MM.1S (cell line): Measurements from ENCODE around the gene TBRG4.
"Not testable (repeated sequence)": the region's sequence is repeated elsewhere in the genome, so short reads cannot be mapped to it uniquely, and the experiment has no call there.

Source experiments
- DNase-seq: peaks from one replicate; pipeline ENCODE4 v3.0.0-alpha.2; 2015
- H2AFZ ChIP-seq: fragments of 300-600 bp; sonication (generic); 2 replicates; pipeline ENCODE4 v1.6.0; 2016; ENCODE audit warnings: antibody characterized with exemption, low read length
- H3F3A ChIP-seq: fragments of 300-600 bp; sonication (generic); 2 replicates; pipeline ENCODE4 v1.6.1; 2016; ENCODE audit warnings: mild to moderate bottlenecking, antibody characterized with exemption, low read length, moderate library complexity, mixed read lengths; ENCODE audit not compliant: insufficient read depth
- H3K27ac ChIP-seq: fragments of 300-600 bp; sonication (generic); 2 replicates; pipeline ENCODE4 v1.5.1; 2016; ENCODE audit warnings: mild to moderate bottlenecking, low read length
- H3K27me3 ChIP-seq: fragments of 300-600 bp; sonication (generic); replicated peaks from 2 replicates; pipeline ENCODE4 v1.6.0; 2016; ENCODE audit warnings: low read length; ENCODE audit not compliant: insufficient read depth
- H3K36me3 ChIP-seq: fragments of 300-600 bp; sonication (generic); replicated peaks from 2 replicates; pipeline ENCODE4 v1.6.1; 2016; ENCODE audit warnings: mild to moderate bottlenecking, low read length, mixed read lengths; ENCODE audit not compliant: insufficient read depth
- H3K4me1 ChIP-seq: fragments of 300-600 bp; sonication (generic); 2 replicates; pipeline ENCODE4 v1.6.1; 2016; ENCODE audit warnings: low read length, mixed read lengths
- H3K4me2 ChIP-seq: fragments of 300-600 bp; sonication (generic); 2 replicates; pipeline ENCODE4 v1.6.0; 2016; ENCODE audit warnings: low read depth, low read length
- H3K4me3 ChIP-seq: fragments of 300-600 bp; sonication (generic); 2 replicates; pipeline ENCODE4 v1.5.1; 2016; ENCODE audit warnings: low read length, mixed read lengths
- H3K79me2 ChIP-seq: fragments of 300-600 bp; sonication (generic); 2 replicates; pipeline ENCODE4 v1.6.1; 2016; ENCODE audit warnings: mixed run types, low read length, mixed read lengths
- H3K9ac ChIP-seq: fragments of 300-600 bp; sonication (generic); 2 replicates; pipeline ENCODE4 v1.6.1; 2016; ENCODE audit warnings: low read length, mixed read lengths
- H3K9me2 ChIP-seq: fragments of 300-600 bp; sonication (generic); replicated peaks from 2 replicates; pipeline ENCODE4 v1.6.1; 2016; ENCODE audit warnings: mild to moderate bottlenecking, low read length, mixed read lengths; ENCODE audit not compliant: insufficient read depth
- H3K9me3 ChIP-seq: fragments of 300-600 bp; sonication (generic); replicated peaks from 2 replicates; pipeline ENCODE4 v1.6.1; 2016; ENCODE audit warnings: mild to moderate bottlenecking, low read length, mixed read lengths; ENCODE audit not compliant: insufficient read depth
- H4K20me1 ChIP-seq: fragments of 300-600 bp; sonication (generic); 2 replicates; pipeline ENCODE4 v1.6.1; 2016; ENCODE audit warnings: mild to moderate bottlenecking, low read length, moderate library complexity, mixed read lengths; ENCODE audit not compliant: insufficient read depth
- CTCF ChIP-seq: fragments of 300-600 bp; sonication (generic); IDR thresholded peaks from 2 replicates; pipeline ENCODE4 v1.5.1; 2016; ENCODE audit warnings: antibody characterized with exemption, low read length, mixed read lengths
- EZH2 ChIP-seq: fragments of 300-600 bp; sonication (generic); optimal IDR thresholded peaks from 2 replicates; pipeline ENCODE3; 2017; ENCODE audit warnings: low read depth, mild to moderate bottlenecking, antibody characterized with exemption, low read length, mixed read lengths
- EZH2phosphoT487 ChIP-seq: fragments of 300-600 bp; sonication (generic); IDR thresholded peaks from 2 replicates; pipeline ENCODE4 v1.6.1; 2018; ENCODE audit warnings: antibody characterized with exemption, low read length

TBRG4 gene

GRCh38 chr7:45155357-45155900 lies 43.9 kb upstream of the TBRG4 start:
- Histone ChIP-seq H3K4me3 (no peak overlapping the region), H3K79me2 (no peaks in the 10 kb centered on the region)

GRCh38 chr7:45153861-45154260 lies 42.4 kb upstream of the TBRG4 start:
- not testable (repeated sequence) for H3K27me3 ChIP-seq, DNase-seq, H3K4me1 ChIP-seq, H3K79me2 ChIP-seq, H3K4me3 ChIP-seq, H3K9ac ChIP-seq, H3K36me3 ChIP-seq, H3K9me3 ChIP-seq, H3F3A ChIP-seq, H2AFZ ChIP-seq, H3K27ac ChIP-seq, H4K20me1 ChIP-seq, H3K9me2 ChIP-seq, H3K4me2 ChIP-seq

More at GRCh38 chr7:45155357-45155900, 43.9 kb upstream of the TBRG4 start:
- H2AFZ ChIP-seq = no peak overlapping the region
- no peaks in the 10 kb centered on the region for H3F3A ChIP-seq
- H3K9ac ChIP-seq = no peak overlapping the region
- no peak for DNase-seq
- no peak overlapping the region for H3K27ac ChIP-seq
- no peaks in the 10 kb centered on the region for H4K20me1 ChIP-seq
- H3K27me3 ChIP-seq = no peaks in the 10 kb centered on the region
- H3K4me2 ChIP-seq = no peak overlapping the region
- TF ChIP-seq EZH2phosphoT487 (no peak), CTCF (no peak), EZH2 (no peak)
- no peaks in the 10 kb centered on the region for H3K4me1 ChIP-seq
- H3K9me3 ChIP-seq = no peaks in the 10 kb centered on the region
- H3K9me2 ChIP-seq = no peaks in the 10 kb centered on the region
- no peaks in the 10 kb centered on the region for H3K36me3 ChIP-seq

- DNase-seq = no peak
- Histone ChIP-seq H4K20me1 (no peaks in the 10 kb centered on the region), H2AFZ (no peak overlapping the region), H3K9ac (no peak overlapping the region), H3K4me1 (no peaks in the 10 kb centered on the region), H3K4me2 (no peak overlapping the region), H3K4me3 (no peak overlapping the region), H3F3A (no peaks in the 10 kb centered on the region), H3K27me3 (no peaks in the 10 kb centered on the region), H3K9me3 (no peaks in the 10 kb centered on the region), H3K79me2 (no peaks in the 10 kb centered on the region), H3K27ac (no peak overlapping the region), H3K36me3 (no peaks in the 10 kb centered on the region), H3K9me2 (no peaks in the 10 kb centered on the region)
- no peak for TF ChIP-seq EZH2phosphoT487
- no peak for TF ChIP-seq EZH2
Measured at GRCh38 chr7:45153233-45153632, 41.7 kb upstream of the TBRG4 start.

- H3K9me2 ChIP-seq = no peaks in the 10 kb centered on the region
- H3K9ac ChIP-seq = no peak overlapping the region
- no peak overlapping the region for H3K4me2 ChIP-seq
- no peaks in the 10 kb centered on the region for H3K4me1 ChIP-seq
- H3K27ac ChIP-seq = no peak overlapping the region
- H3K79me2 ChIP-seq = no peaks in the 10 kb centered on the region
- H3K4me3 ChIP-seq = no peak overlapping the region
- no peaks in the 10 kb centered on the region for H3K36me3 ChIP-seq
- no peak overlapping the region for H2AFZ ChIP-seq
- DNase-seq = no peak
- no peaks in the 10 kb centered on the region for H4K20me1 ChIP-seq
- TF ChIP-seq EZH2phosphoT487 (no peak), CTCF (no peak), EZH2 (no peak)
- no peaks in the 10 kb centered on the region for H3F3A ChIP-seq
- no peaks in the 10 kb centered on the region for H3K9me3 ChIP-seq
- H3K27me3 ChIP-seq = no peaks in the 10 kb centered on the region
Measured at GRCh38 chr7:45151967-45152366, 40.5 kb upstream of the TBRG4 start.
